ENCODE data around the gene SCYL2.
"Not testable (repeated sequence)": the region's sequence is repeated elsewhere in the genome, so short reads cannot be mapped to it uniquely, and the experiment has no call there.

SCYL2 gene, protein sequence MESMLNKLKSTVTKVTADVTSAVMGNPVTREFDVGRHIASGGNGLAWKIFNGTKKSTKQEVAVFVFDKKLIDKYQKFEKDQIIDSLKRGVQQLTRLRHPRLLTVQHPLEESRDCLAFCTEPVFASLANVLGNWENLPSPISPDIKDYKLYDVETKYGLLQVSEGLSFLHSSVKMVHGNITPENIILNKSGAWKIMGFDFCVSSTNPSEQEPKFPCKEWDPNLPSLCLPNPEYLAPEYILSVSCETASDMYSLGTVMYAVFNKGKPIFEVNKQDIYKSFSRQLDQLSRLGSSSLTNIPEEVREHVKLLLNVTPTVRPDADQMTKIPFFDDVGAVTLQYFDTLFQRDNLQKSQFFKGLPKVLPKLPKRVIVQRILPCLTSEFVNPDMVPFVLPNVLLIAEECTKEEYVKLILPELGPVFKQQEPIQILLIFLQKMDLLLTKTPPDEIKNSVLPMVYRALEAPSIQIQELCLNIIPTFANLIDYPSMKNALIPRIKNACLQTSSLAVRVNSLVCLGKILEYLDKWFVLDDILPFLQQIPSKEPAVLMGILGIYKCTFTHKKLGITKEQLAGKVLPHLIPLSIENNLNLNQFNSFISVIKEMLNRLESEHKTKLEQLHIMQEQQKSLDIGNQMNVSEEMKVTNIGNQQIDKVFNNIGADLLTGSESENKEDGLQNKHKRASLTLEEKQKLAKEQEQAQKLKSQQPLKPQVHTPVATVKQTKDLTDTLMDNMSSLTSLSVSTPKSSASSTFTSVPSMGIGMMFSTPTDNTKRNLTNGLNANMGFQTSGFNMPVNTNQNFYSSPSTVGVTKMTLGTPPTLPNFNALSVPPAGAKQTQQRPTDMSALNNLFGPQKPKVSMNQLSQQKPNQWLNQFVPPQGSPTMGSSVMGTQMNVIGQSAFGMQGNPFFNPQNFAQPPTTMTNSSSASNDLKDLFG
- 64.9 to 77.3 (median 67.8) reads per million in 3 donors for total RNA-seq

DNA sequence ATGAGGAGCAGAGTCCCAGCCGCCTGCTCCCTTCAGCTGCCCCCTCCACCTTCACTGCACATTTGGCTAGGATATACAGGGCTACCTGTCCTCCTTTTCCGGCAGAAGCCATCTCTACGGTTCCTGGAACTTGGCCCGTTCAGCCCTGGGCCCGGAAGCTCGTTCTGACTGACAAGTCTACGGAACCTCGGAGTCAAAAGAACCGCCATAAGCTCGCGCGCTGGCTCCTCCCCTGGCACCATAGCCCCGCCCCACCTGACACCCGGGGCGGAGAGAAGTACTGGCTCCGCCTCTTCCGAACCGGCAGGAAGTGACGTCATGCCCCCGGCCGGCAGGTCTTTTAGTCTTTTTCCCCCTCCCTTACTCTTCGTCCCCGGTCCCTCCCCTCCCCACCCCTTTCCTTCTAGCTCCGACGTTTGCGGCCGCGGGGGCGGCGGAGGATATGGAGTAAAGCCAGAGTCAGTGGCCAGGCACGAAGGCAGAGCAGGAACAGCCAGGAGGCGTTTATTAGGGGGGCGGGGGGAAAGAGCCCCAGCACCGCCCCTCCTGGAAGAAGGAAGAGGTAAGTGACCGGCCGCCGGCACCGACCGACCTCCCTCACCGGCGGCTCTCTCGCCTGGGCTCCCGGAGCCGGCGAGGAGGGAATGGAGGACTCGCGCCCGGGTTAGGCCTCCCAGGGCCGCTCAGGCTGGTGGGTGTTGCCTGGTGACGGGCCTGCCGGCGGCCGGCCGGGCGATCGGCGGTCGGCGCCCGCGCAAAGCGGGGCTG, at the start of gene SCYL2, which contains the start of gene DEPDC4:
SCYL2 (plus strand) TSS at position 343 of the 768 bp plus-strand sequence. CDS start 15,794 bp downstream, outside the sequence.
DEPDC4 (minus strand) TSS at position 245 of the 768 bp plus-strand sequence; CDS start at position 242, 3 bp downstream.
- Histone ChIP-seq H3K27ac (ENCODE audit: insufficient read depth, low read length, poor library complexity, severe bottlenecking) (peak within 1 kb of the TSS; percentile 79), H3K36me3 (ENCODE audit: control insufficient read depth, insufficient read depth, low read length) (no peaks in the 10 kb centered on the region), H3K4me1 (ENCODE audit: control insufficient read depth, insufficient read depth, low read length, poor library complexity, severe bottlenecking) (peaks cover 11% of the 10 kb centered on the region), H3K27me3 (replicated peaks; ENCODE audit: control insufficient read depth, insufficient read depth, low read length, poor library complexity, severe bottlenecking) (no peaks in the 10 kb centered on the region), H3K4me3 (ENCODE audit: insufficient read depth, low read depth, low read length, poor library complexity, severe bottlenecking) (peak within 1 kb of the TSS; percentile 87), H3K9me3 (ENCODE audit: control insufficient read depth, low read length) (no peaks in the 10 kb centered on the region)
- DNase-seq: peak; percentile 86 to 91 (median 89)

GRCh38 chr12:100219328-100220109, 47.5 kb upstream of the SCYL2 start:
- peaks cover 50% of the 10 kb centered on the region for H3K36me3 ChIP-seq (ENCODE audit: control insufficient read depth, insufficient read depth, low read length)

GRCh38 chr12:100221523-100221922, 45.5 kb upstream of the SCYL2 start:
- no peaks in the 10 kb centered on the region for H3K27me3 ChIP-seq (replicated peaks; ENCODE audit: control insufficient read depth, insufficient read depth, low read length, poor library complexity, severe bottlenecking)
- no peaks in the 10 kb centered on the region for H3K9me3 ChIP-seq (ENCODE audit: control insufficient read depth, low read length)
- H3K4me3 ChIP-seq (ENCODE audit: insufficient read depth, low read depth, low read length, poor library complexity, severe bottlenecking): no peak overlapping the region
- no peak for DNase-seq
- no peak overlapping the region for H3K27ac ChIP-seq (ENCODE audit: insufficient read depth, low read length, poor library complexity, severe bottlenecking)
- peaks cover 53% of the 10 kb centered on the region for H3K36me3 ChIP-seq (ENCODE audit: control insufficient read depth, insufficient read depth, low read length)
- no peaks in the 10 kb centered on the region for H3K4me1 ChIP-seq (ENCODE audit: control insufficient read depth, insufficient read depth, low read length, poor library complexity, severe bottlenecking)

More at GRCh38 chr12:100219328-100220109, 47.5 kb upstream of the SCYL2 start:
- DNase-seq: no peak
- H3K27me3 ChIP-seq (replicated peaks; ENCODE audit: control insufficient read depth, insufficient read depth, low read length, poor library complexity, severe bottlenecking): no peaks in the 10 kb centered on the region
- H3K27ac ChIP-seq (ENCODE audit: insufficient read depth, low read length, poor library complexity, severe bottlenecking): no peak overlapping the region
- no peaks in the 10 kb centered on the region for H3K4me1 ChIP-seq (ENCODE audit: control insufficient read depth, insufficient read depth, low read length, poor library complexity, severe bottlenecking)
- H3K4me3 ChIP-seq (ENCODE audit: insufficient read depth, low read depth, low read length, poor library complexity, severe bottlenecking): no peak overlapping the region
- H3K9me3 ChIP-seq (ENCODE audit: control insufficient read depth, low read length): no peaks in the 10 kb centered on the region

- H3K4me3 ChIP-seq (ENCODE audit: insufficient read depth, low read depth, low read length, poor library complexity, severe bottlenecking); H3K27ac ChIP-seq (ENCODE audit: insufficient read depth, low read length, poor library complexity, severe bottlenecking); H3K27me3 ChIP-seq (replicated peaks; ENCODE audit: control insufficient read depth, insufficient read depth, low read length, poor library complexity, severe bottlenecking); DNase-seq; H3K4me1 ChIP-seq (ENCODE audit: control insufficient read depth, insufficient read depth, low read length, poor library complexity, severe bottlenecking); H3K9me3 ChIP-seq (ENCODE audit: control insufficient read depth, low read length): not testable (repeated sequence)
- peaks cover 53% of the 10 kb centered on the region for H3K36me3 ChIP-seq (ENCODE audit: control insufficient read depth, insufficient read depth, low read length)
Measured at GRCh38 chr12:100222173-100222572, 44.8 kb upstream of the SCYL2 start.

GRCh38 chr12:100225491-100225890, 41.5 kb upstream of the SCYL2 start:
- H3K4me3 ChIP-seq (ENCODE audit: insufficient read depth, low read depth, low read length, poor library complexity, severe bottlenecking): no peak overlapping the region
- H3K27me3 ChIP-seq (replicated peaks; ENCODE audit: control insufficient read depth, insufficient read depth, low read length, poor library complexity, severe bottlenecking): no peaks in the 10 kb centered on the region
- H3K27ac ChIP-seq (ENCODE audit: insufficient read depth, low read length, poor library complexity, severe bottlenecking): no peak overlapping the region
- no peak for DNase-seq
- no peaks in the 10 kb centered on the region for H3K4me1 ChIP-seq (ENCODE audit: control insufficient read depth, insufficient read depth, low read length, poor library complexity, severe bottlenecking)
- no peaks in the 10 kb centered on the region for H3K9me3 ChIP-seq (ENCODE audit: control insufficient read depth, low read length)
- peaks cover 30% of the 10 kb centered on the region for H3K36me3 ChIP-seq (ENCODE audit: control insufficient read depth, insufficient read depth, low read length)

- DNase-seq: no peak
- H3K27ac ChIP-seq (ENCODE audit: insufficient read depth, low read length, poor library complexity, severe bottlenecking): no peak overlapping the region
Measured at GRCh38 chr12:100229036-100229635, 37.8 kb upstream of the SCYL2 start.

GRCh38 chr12:100229876-100230275, 37.1 kb upstream of the SCYL2 start:
- H3K36me3 ChIP-seq (ENCODE audit: control insufficient read depth, insufficient read depth, low read length): peaks cover 9% of the 10 kb centered on the region
- H3K4me1 ChIP-seq (ENCODE audit: control insufficient read depth, insufficient read depth, low read length, poor library complexity, severe bottlenecking): no peaks in the 10 kb centered on the region
- DNase-seq: no peak
- H3K27me3 ChIP-seq (replicated peaks; ENCODE audit: control insufficient read depth, insufficient read depth, low read length, poor library complexity, severe bottlenecking): no peaks in the 10 kb centered on the region
- H3K4me3 ChIP-seq (ENCODE audit: insufficient read depth, low read depth, low read length, poor library complexity, severe bottlenecking): no peak overlapping the region
- no peak overlapping the region for H3K27ac ChIP-seq (ENCODE audit: insufficient read depth, low read length, poor library complexity, severe bottlenecking)
- H3K9me3 ChIP-seq (ENCODE audit: control insufficient read depth, low read length): no peaks in the 10 kb centered on the region

More at GRCh38 chr12:100229036-100229635, 37.8 kb upstream of the SCYL2 start:
- Histone ChIP-seq H3K4me3 (ENCODE audit: insufficient read depth, low read depth, low read length, poor library complexity, severe bottlenecking) (no peak overlapping the region), H3K9me3 (ENCODE audit: control insufficient read depth, low read length) (no peaks in the 10 kb centered on the region), H3K36me3 (ENCODE audit: control insufficient read depth, insufficient read depth, low read length) (peaks cover 15% of the 10 kb centered on the region), H3K27me3 (replicated peaks; ENCODE audit: control insufficient read depth, insufficient read depth, low read length, poor library complexity, severe bottlenecking) (no peaks in the 10 kb centered on the region), H3K4me1 (ENCODE audit: control insufficient read depth, insufficient read depth, low read length, poor library complexity, severe bottlenecking) (no peaks in the 10 kb centered on the region)

DNA sequence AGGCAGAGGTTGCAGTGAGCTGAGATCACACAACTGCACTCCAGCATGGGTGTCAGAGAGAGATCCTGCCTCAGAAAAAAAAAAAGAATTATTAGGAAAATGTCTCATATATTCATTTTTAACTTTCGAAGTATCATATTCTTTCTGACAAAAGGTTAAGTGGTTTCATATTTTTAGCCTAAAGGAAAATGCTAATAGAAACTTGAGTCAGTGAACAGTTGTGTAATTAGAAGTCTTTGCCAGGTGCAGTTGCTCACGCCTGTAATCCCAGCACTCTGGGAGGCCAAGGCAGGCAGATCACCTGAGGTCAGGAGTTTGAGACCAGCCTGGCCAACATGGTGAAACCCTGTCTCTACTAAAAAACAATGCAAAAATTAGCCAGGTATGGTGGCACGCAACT, 35.1 kb upstream of the SCYL2 start:
- not testable (repeated sequence) for H3K27me3 ChIP-seq (replicated peaks; ENCODE audit: control insufficient read depth, insufficient read depth, low read length, poor library complexity, severe bottlenecking); H3K4me3 ChIP-seq (ENCODE audit: insufficient read depth, low read depth, low read length, poor library complexity, severe bottlenecking); H3K36me3 ChIP-seq (ENCODE audit: control insufficient read depth, insufficient read depth, low read length); H3K4me1 ChIP-seq (ENCODE audit: control insufficient read depth, insufficient read depth, low read length, poor library complexity, severe bottlenecking); H3K27ac ChIP-seq (ENCODE audit: insufficient read depth, low read length, poor library complexity, severe bottlenecking); H3K9me3 ChIP-seq (ENCODE audit: control insufficient read depth, low read length); DNase-seq

Data from effector memory CD4-positive, alpha-beta T cell (primary cell).